ENCODE data around the gene NELL2.
A peak's percentile ranks its signal among the peaks of the same experiment; 100 is the strongest.
"Not testable (repeated sequence)": the region's sequence is repeated elsewhere in the genome, so short reads cannot be mapped to it uniquely, and the experiment has no call there.

Gene NELL2

DNA sequence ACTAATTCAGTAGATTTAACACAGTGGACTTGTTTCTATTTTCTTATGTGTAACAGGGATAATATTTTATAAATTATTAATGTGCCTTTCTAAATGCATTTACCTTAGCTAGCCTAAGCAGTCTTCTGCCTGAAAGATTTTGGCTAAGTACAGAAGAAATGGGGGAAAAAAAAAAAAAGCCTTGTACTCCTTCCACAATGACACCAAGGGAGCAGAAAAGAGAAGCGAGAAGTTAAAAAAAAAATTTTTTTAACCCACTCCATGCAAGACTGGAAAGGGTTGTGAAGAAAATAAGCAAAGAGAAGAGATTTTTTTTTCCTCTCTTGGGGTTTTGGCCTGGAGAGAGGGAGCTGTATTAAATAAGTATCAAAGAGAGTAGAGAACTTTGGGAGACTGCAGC, 28.7 kb downstream of the NELL2 start:
- DNase-seq, result no peak

DNA sequence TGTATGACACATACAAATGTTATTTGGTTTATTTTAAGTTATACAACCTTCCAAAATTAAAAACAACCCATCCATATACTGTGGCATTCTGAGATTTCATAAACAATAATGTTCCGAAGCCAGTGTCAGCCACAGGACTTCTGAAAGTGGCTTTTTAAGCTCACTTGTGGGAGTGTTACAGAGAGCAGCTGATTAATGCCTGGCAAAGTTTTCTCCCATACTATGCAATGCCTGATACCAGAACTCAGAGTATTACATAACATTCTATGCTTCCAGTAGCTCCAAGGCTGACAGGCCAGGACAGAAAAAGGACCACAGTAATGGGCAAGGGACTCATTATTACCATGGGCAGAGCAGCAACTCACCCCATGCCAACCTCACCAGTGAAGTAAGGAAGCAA, 29.3 kb downstream of the NELL2 start:
- DNase-seq, result no peak

- DNase-seq, result no peak
Measured at GRCh38 chr12:44842669-44843068, 33.4 kb downstream of the NELL2 start.

- DNase-seq, result no peak
Measured at GRCh38 chr12:44839785-44840184, 36.3 kb downstream of the NELL2 start.

- no peak for DNase-seq
Measured at GRCh38 chr12:44837114-44837755, 38.9 kb downstream of the NELL2 start.

GRCh38 chr12:44835641-44836379, 40.3 kb downstream of the NELL2 start:
- no peak for DNase-seq

- not testable (repeated sequence) for DNase-seq
Measured at GRCh38 chr12:44834996-44835395, 41.1 kb downstream of the NELL2 start.

- DNase-seq, result no peak
Measured at GRCh38 chr12:44833561-44833960, 42.6 kb downstream of the NELL2 start.

DNA sequence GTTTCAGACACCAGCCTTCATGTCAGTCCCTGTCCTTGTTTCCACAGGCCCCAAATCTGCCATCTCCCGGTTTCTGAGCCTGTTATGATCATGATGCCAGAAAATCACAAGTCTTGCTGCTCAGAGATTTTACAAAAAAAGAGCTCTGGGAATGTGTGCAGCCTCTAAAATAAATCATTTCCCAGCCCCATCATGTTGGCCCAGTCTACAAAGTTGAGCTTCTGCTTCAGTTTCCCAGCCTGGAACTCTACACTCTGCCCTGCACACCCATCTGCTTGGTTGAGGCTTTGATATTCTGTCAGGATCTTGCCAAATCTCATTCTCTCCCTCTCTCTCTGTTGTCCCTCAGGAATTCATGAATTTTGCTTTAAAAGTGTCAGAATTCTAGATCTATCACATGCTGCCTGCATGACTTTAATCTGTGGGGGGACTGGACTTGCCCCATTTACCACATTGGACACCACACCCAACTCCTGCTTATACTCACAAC, 45.5 kb downstream of the NELL2 start:
- DNase-seq, result no peak

GRCh38 chr12:44829045-44829444, 47.1 kb downstream of the NELL2 start:
- no peak for DNase-seq

DNA sequence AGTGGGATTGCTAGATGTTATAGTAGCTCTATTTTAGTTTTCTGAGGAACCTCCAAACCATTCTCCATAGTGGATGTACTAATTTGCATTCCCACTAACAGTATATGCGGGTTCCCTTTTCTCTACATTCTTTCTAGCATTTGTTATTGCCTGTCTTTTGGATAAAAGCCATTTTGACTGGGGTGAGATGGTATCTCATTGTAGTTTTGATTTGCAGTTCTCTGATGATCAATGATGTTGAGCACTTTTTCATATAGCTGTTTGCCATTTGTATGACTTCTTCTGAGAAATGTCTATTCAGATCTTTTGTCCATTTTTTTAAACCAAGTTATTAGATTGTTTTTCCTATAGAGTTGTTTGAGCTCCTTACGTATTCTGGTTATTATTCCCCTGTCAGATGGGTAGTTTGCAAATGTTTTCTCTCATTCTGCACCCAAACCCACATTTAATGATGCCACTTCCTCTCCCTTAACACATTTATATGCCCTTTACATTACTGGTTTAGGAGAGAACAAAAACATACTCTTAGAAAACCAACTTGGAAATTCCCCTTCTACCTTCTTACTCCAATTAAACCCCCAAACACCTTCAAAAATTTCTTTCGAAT, 48.2 kb downstream of the NELL2 start:
- peak; percentile 31 for DNase-seq

GRCh38 chr12:44821702-44822101, 54.4 kb downstream of the NELL2 start:
- not testable (repeated sequence) for DNase-seq

DNA sequence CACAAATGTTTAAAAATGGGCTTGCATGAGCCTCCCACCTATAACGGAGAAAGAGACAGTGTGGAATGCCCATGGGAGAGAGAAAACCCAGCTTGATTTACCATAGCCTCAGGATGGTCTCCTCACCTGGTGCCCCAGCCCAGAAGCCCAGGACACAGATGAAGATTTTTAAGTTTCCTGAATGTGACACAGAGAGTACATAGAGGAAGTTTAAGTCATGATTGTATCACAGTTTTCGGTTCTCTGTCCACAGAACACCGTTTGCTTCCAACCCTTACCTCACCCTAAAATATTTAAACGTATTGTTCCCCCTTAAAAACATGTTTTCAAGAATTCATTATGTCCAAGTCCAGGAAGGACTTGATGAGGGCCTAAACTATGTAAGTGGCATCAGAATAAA, 56.2 kb downstream of the NELL2 start:
- DNase-seq, result no peak

- no peak for DNase-seq
Measured at GRCh38 chr12:44817687-44818086, 58.4 kb downstream of the NELL2 start.

GRCh38 chr12:44816446-44817017, 59.6 kb downstream of the NELL2 start:
- DNase-seq, result no peak

DNA sequence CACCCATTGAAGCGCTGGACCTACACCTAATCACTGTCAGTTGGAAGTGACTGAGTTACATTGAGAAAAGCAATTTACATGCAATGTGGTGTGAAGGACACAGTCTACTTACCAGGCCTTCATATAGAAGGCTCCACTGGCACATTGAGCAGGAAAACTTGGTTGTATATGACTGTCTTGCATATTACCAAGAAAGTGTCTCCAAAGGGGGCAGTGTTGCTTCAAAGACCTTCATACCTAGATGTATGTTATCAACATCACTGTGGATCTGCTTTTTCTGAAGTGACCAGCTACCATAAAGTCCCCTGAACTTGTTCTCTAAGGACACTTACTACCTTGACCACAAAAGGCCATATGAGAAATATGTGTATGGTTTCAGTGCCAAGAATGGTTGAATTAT, 64.1 kb downstream of the NELL2 start:
- DNase-seq, result peak; percentile 41

- no peak for DNase-seq
Measured at GRCh38 chr12:44804068-44804467, 72.0 kb downstream of the NELL2 start.

GRCh38 chr12:44795970-44796369, 80.1 kb downstream of the NELL2 start:
- no peak for DNase-seq

- no peak for DNase-seq
Measured at GRCh38 chr12:44788731-44789130, 87.4 kb downstream of the NELL2 start.

- no peak for DNase-seq
Measured at GRCh38 chr12:44780221-44780790, 95.8 kb downstream of the NELL2 start.

- DNase-seq, result no peak
Measured at GRCh38 chr12:44779766-44780165, 96.3 kb downstream of the NELL2 start.

GRCh38 chr12:44778863-44779262, 97.3 kb downstream of the NELL2 start:
- DNase-seq, result no peak

DNA sequence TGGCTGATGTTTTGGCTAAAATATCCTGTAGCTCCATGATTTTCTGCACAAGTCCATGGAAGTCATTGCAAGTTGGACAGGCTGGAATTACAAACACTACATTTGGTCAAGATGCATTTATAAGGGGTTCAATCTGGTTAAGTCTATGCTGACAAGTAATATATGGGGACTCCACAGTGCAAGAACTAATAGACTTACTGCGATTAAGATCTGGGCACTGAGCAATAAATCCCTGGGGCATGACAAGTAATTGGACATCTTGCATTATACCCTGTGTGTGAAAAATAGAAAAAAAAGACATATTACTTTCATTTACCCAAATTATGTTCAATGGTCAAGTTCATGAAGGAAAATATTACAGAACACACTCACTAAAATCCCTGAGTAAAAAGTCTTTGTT, 99.1 kb downstream of the NELL2 start:
- no peak for DNase-seq
